Measurements from ENCODE around the gene MTMR1.

The MTMR1 gene

GRCh38 chrX:150692831-150693724 is at the start of gene MTMR1:
Gene MTMR1, plus strand, starts transcription at chrX:150693396. Its CDS starts 135 bp downstream, at chrX:150693531.
- peak; percentile 42 for DNase-seq

- no peak for DNase-seq
Observed at GRCh38 chrX:150643958-150644357, 49.2 kb upstream of the MTMR1 start.

- DNase-seq: no peak
Observed at GRCh38 chrX:150644422-150644821, 48.8 kb upstream of the MTMR1 start.

- DNase-seq: no peak
Observed at GRCh38 chrX:150647331-150647730, 45.9 kb upstream of the MTMR1 start.

GRCh38 chrX:150648296-150648940 is 44.8 kb upstream of the MTMR1 start:
- no peak for DNase-seq

- DNase-seq: no peak
Observed at GRCh38 chrX:150649096-150649870, 43.9 kb upstream of the MTMR1 start.

GRCh38 chrX:150651906-150652305 is 41.3 kb upstream of the MTMR1 start:
- DNase-seq: no peak

- no peak for DNase-seq
Observed at GRCh38 chrX:150655788-150656187, 37.4 kb upstream of the MTMR1 start.

- no peak for DNase-seq
Observed at GRCh38 chrX:150663073-150663472, 30.1 kb upstream of the MTMR1 start.

- no peak for DNase-seq
Observed at GRCh38 chrX:150664290-150664689, 28.9 kb upstream of the MTMR1 start.

- DNase-seq: no peak
Observed at GRCh38 chrX:150676221-150676620, 17.0 kb upstream of the MTMR1 start.

- no peak for DNase-seq
Observed at GRCh38 chrX:150680974-150681373, 12.2 kb upstream of the MTMR1 start.

- no peak for DNase-seq
Observed at GRCh38 chrX:150683112-150683511, 10.1 kb upstream of the MTMR1 start.

GRCh38 chrX:150683536-150684146 is 9.6 kb upstream of the MTMR1 start:
- no peak for DNase-seq

- DNase-seq: peak; percentile 4
Observed at GRCh38 chrX:150688911-150689451, 4.2 kb upstream of the MTMR1 start.

- peak; percentile 24 for DNase-seq
Observed at GRCh38 chrX:150690126-150690525, 3.1 kb upstream of the MTMR1 start.

- DNase-seq: peak; percentile 9
Observed at GRCh38 chrX:150692296-150692695, 900 bp upstream of the MTMR1 start.

- peak; percentile 79 for DNase-seq
Observed at GRCh38 chrX:150693725-150694574, 754 bp downstream of the MTMR1 start.

- DNase-seq: peak; percentile 68
Observed at GRCh38 chrX:150694738-150695410, 1.7 kb downstream of the MTMR1 start.

GRCh38 chrX:150696331-150696730 is 3.1 kb downstream of the MTMR1 start:
- DNase-seq: peak; percentile 2

- peak; percentile 45 for DNase-seq
Observed at GRCh38 chrX:150696866-150697265, 3.7 kb downstream of the MTMR1 start.

Measured in stimulated activated CD4-positive, alpha-beta T cell treated with anti-CD3 and anti-CD28 coated beads, Interleukin-1b, Interleukin-23, amount 100 ng/mL, for 48 hours (primary cell).